ENCODE data around the gene GLG1.
"Not testable (repeated sequence)": the region's sequence is repeated elsewhere in the genome, so short reads cannot be mapped to it uniquely, and the experiment has no call there.

GRCh38 chr16:74400238-74400637 is 206.7 kb downstream of the GLG1 start:
- not testable (repeated sequence) for TF ChIP-seq CTCF (conservative IDR thresholded peaks at IDR 0.05); EZH2 (IDR thresholded peaks at IDR 0.05; ENCODE audit: low read depth)

Measured in PC-9 (cell line).